K562 (cell line): Measurements from ENCODE around the gene USP2. TPM values are rescaled to one million over a fixed set of nuclear protein-coding genes. Genes with fewer than 3 reads are reported as not detected.

ENCODE experiments used
- CHCHD3 ChIP-seq: fragments of 250-450 bp; sonication (Bioruptor Pico); IDR thresholded peaks from 2 replicates; pipeline ENCODE4 v2.1.2; 2022; ENCODE audit warnings: mild to moderate bottlenecking
- CXXC5 ChIP-seq: fragments of 250-450 bp; sonication (Bioruptor Pico); IDR thresholded peaks from 2 replicates; pipeline ENCODE4 v1.8.0; 2022; ENCODE audit warnings: inconsistent platforms, mild to moderate bottlenecking, moderate library complexity
- polyA plus RNA-seq, 8 experiments: library from polyadenylated mRNA; depleted of rRNA in 4 of 8; stranded (reverse) in 5 of 8; unstranded in 3 of 8; fragments of >200 nt; fragmentation: Nextera tagmentation in 2 of 8; fragmentation: Illumina TruSeq in 1 of 8; extraction: Ambion mirVana in 2 of 8; extraction: Trizol in 1 of 8; gene quantifications; 2 replicates each; pipeline versions ENCODE4 v1.2.1 to v1.2.3, GENCODE V29; 2011 to 2014; ENCODE audit warnings: inconsistent platforms in 1 of 8, missing spikeins in 1 of 8
- total RNA-seq, 7 experiments: library from RNA; depleted of rRNA in 6 of 7; stranded (reverse); fragments of >200 nt in 6 of 7; fragmentation: Illumina TruSeq in 2 of 7; extraction: Trizol in 2 of 7; gene quantifications; 2 replicates each; pipeline versions ENCODE4 v1.2.1 to v1.2.3, GENCODE V29; 2011 to 2021; ENCODE audit warnings: low replicate concordance in 1 of 7
- TF ChIP-seq, protein P1 (sequence below), 2 experiments: IDR thresholded peaks in 1 of 2; conservative IDR thresholded peaks in 1 of 2; 2 replicates each; pipeline ENCODE4 v1.6.1; 2016; ENCODE audit warnings: low read depth in 2 of 2, mild to moderate bottlenecking in 1 of 2, missing compliant biosample characterization in 1 of 2, missing genetic modification characterization in 1 of 2, moderate library complexity in 1 of 2
- TF ChIP-seq, protein P2 (sequence below), 2 experiments: fragments of 450-650 bp; formaldehyde crosslinking in 1 of 2; IDR thresholded peaks; 2 replicates each; pipeline versions ENCODE4 v1.4.0 to v1.6.1; 2014 to 2020; ENCODE audit warnings: mild to moderate bottlenecking in 2 of 2, borderline replicate concordance in 1 of 2, low read depth in 1 of 2

USP2 gene
- total and polyA plus RNA-seq, 9 of the 15 experiments (the other 6 are each of a cell fraction or from before 2014, with no cell fraction given), result 2.8 to 16.9 (median 3.9) TPM

DNA sequence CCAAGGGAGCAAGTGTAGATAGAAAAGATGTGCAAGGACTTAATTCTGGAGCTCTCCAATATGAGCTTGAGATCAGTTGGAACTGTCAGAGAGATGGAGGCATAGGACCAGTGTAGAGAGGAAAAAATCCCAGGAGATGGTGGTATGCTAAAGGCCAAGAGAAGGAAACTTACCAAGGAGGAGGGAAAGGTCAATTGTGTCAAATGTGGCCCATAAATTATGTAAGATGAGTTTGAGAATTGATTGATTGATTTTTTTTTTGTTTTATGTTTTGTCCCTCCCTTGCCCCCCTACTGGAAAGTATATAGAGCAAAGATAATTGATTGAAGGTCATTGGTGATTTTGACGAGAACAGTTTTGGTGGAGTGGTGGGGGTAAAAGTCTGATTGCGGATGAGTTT is 2.8 kb upstream of the USP2 start (continued):
- TF ChIP-seq, protein P1, sequence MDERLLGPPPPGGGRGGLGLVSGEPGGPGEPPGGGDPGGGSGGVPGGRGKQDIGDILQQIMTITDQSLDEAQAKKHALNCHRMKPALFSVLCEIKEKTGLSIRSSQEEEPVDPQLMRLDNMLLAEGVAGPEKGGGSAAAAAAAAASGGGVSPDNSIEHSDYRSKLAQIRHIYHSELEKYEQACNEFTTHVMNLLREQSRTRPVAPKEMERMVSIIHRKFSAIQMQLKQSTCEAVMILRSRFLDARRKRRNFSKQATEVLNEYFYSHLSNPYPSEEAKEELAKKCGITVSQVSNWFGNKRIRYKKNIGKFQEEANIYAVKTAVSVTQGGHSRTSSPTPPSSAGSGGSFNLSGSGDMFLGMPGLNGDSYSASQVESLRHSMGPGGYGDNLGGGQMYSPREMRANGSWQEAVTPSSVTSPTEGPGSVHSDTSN (CRISPR knock-in tag; IDR thresholded peaks at IDR 0.05; ENCODE audit: low read depth), result no peak
- TF ChIP-seq, protein P1 (tag; conservative IDR thresholded peaks at IDR 0.05; ENCODE audit: low read depth), result peak; percentile 70
- TF ChIP-seq CXXC5 (no peak), CHCHD3 (CRISPR knock-in tag) (no peak)
- TF ChIP-seq, protein P2, sequence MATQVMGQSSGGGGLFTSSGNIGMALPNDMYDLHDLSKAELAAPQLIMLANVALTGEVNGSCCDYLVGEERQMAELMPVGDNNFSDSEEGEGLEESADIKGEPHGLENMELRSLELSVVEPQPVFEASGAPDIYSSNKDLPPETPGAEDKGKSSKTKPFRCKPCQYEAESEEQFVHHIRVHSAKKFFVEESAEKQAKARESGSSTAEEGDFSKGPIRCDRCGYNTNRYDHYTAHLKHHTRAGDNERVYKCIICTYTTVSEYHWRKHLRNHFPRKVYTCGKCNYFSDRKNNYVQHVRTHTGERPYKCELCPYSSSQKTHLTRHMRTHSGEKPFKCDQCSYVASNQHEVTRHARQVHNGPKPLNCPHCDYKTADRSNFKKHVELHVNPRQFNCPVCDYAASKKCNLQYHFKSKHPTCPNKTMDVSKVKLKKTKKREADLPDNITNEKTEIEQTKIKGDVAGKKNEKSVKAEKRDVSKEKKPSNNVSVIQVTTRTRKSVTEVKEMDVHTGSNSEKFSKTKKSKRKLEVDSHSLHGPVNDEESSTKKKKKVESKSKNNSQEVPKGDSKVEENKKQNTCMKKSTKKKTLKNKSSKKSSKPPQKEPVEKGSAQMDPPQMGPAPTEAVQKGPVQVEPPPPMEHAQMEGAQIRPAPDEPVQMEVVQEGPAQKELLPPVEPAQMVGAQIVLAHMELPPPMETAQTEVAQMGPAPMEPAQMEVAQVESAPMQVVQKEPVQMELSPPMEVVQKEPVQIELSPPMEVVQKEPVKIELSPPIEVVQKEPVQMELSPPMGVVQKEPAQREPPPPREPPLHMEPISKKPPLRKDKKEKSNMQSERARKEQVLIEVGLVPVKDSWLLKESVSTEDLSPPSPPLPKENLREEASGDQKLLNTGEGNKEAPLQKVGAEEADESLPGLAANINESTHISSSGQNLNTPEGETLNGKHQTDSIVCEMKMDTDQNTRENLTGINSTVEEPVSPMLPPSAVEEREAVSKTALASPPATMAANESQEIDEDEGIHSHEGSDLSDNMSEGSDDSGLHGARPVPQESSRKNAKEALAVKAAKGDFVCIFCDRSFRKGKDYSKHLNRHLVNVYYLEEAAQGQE (IDR thresholded peaks at IDR 0.05; ENCODE audit: borderline replicate concordance), result 0 out of 2 replicates have a peak, but pooled peaks have one; percentile 6
- TF ChIP-seq, protein P2 (CRISPR knock-in tag; IDR thresholded peaks at IDR 0.05; ENCODE audit: low read depth), result no peak
